Retina (tissue), 1 donor: Measurements from ENCODE around the gene FAM53A.
A peak's percentile ranks its signal among the peaks of the same experiment; 100 is the strongest.

Experiments used
- DNase-seq: peaks from one replicate; pipeline ENCODE4 v3.0.0-alpha.2; 2016

The FAM53A gene

GRCh38 chr4:1601852-1602654 lies 82.1 kb downstream of the FAM53A start:
- peak; percentile 50 for DNase-seq

- no peak for DNase-seq
These were observed 82.6 kb downstream of the FAM53A start for GRCh38 chr4:1601533-1601835.

GRCh38 chr4:1600811-1601532 lies 83.1 kb downstream of the FAM53A start:
- DNase-seq = no peak

- no peak for DNase-seq
These were observed 83.8 kb downstream of the FAM53A start for GRCh38 chr4:1600211-1600780.

GRCh38 chr4:1599491-1600210 lies 84.5 kb downstream of the FAM53A start:
- DNase-seq = no peak

GRCh38 chr4:1599026-1599481 lies 85.1 kb downstream of the FAM53A start:
- DNase-seq = no peak

GRCh38 chr4:1598206-1599025 lies 85.7 kb downstream of the FAM53A start:
- no peak for DNase-seq

- DNase-seq = no peak
These were observed 86.8 kb downstream of the FAM53A start for GRCh38 chr4:1597021-1597931.

- no peak for DNase-seq
These were observed 87.7 kb downstream of the FAM53A start for GRCh38 chr4:1596393-1596792.

GRCh38 chr4:1595789-1596325 lies 88.3 kb downstream of the FAM53A start:
- no peak for DNase-seq

GRCh38 chr4:1594871-1595788 lies 89.0 kb downstream of the FAM53A start:
- no peak for DNase-seq

GRCh38 chr4:1593881-1594345 lies 90.2 kb downstream of the FAM53A start:
- no peak for DNase-seq

GRCh38 chr4:1593458-1593857 lies 90.7 kb downstream of the FAM53A start:
- peak; percentile 52 for DNase-seq

- no peak for DNase-seq
These were observed 91.2 kb downstream of the FAM53A start for GRCh38 chr4:1592709-1593417.

- DNase-seq = no peak
These were observed 91.9 kb downstream of the FAM53A start for GRCh38 chr4:1592068-1592708.

- no peak for DNase-seq
These were observed 93.0 kb downstream of the FAM53A start for GRCh38 chr4:1591107-1591506.

- DNase-seq = no peak
These were observed 93.9 kb downstream of the FAM53A start for GRCh38 chr4:1590244-1590643.
